Small intestine (tissue), 7 donors: Measurements from ENCODE around the gene GPR18. TPM values are rescaled to one million over a fixed set of nuclear protein-coding genes. Genes with fewer than 3 reads are reported as not detected.
A peak's percentile ranks its signal among the peaks of the same experiment; 100 is the strongest.

ENCODE experiments used
- DNase-seq, 2 donors: peaks; one replicate each; pipeline versions ENCODE4 v3.0.0 to v3.0.0-alpha.2; 2013
- FAIRE-seq: peaks from 2 replicates; lab custom pipeline; 2012; peaks lifted over from hg19 to GRCh38; lab: Jason Lieb, UNC
- H3K27ac ChIP-seq, 3 donors: one replicate each; pipeline ENCODE4 v1.5.1; 2013; ENCODE audit warnings: low read length in 2 of 3, mild to moderate bottlenecking in 2 of 3, control low read depth in 1 of 3, inconsistent platforms in 1 of 3, low read depth in 1 of 3, moderate library complexity in 1 of 3
- H3K27me3 ChIP-seq, 3 donors: one replicate each; pipeline ENCODE4 v1.6.1; 2013; ENCODE audit warnings: low read length in 3 of 3, inconsistent platforms in 1 of 3; ENCODE audit not compliant: control insufficient read depth in 3 of 3, insufficient read depth in 3 of 3
- H3K36me3 ChIP-seq, 3 donors: one replicate each; pipeline ENCODE4 v1.6.1; 2013; ENCODE audit warnings: low read length in 3 of 3, inconsistent platforms in 1 of 3, low read depth in 1 of 3, mild to moderate bottlenecking in 1 of 3, moderate library complexity in 1 of 3; ENCODE audit not compliant: control insufficient read depth in 3 of 3, insufficient read depth in 2 of 3
- H3K4me1 ChIP-seq, 3 donors: one replicate each; pipeline ENCODE4 v1.6.1; 2013; ENCODE audit warnings: low read length in 2 of 3, inconsistent platforms in 1 of 3, low read depth in 1 of 3, mild to moderate bottlenecking in 1 of 3, moderate library complexity in 1 of 3; ENCODE audit not compliant: control insufficient read depth in 3 of 3, insufficient read depth in 2 of 3
- H3K4me3 ChIP-seq, 3 donors: one replicate each; pipeline ENCODE4 v1.5.1; 2013; ENCODE audit warnings: low read length in 3 of 3, control low read depth in 1 of 3, inconsistent platforms in 1 of 3, low read depth in 1 of 3, mild to moderate bottlenecking in 1 of 3, moderate library complexity in 1 of 3
- H3K9me3 ChIP-seq, 2 donors: one replicate each; pipeline ENCODE4 v1.6.1; 2013; ENCODE audit warnings: low read depth in 1 of 2, low read length in 1 of 2; ENCODE audit not compliant: control insufficient read depth in 2 of 2, insufficient read depth in 1 of 2
- WGBS, 3 donors: extraction: QIAGEN DNeasy Blood & Tissue Kit; methylation state at CpG; one replicate each; pipeline ENCODE4 v1.1.7; 2013; 5-methylcytosine and 5-hydroxymethylcytosine counted together
- polyA plus RNA-seq, 4 donors: library from polyadenylated mRNA; stranded (reverse) in 3 of 4; unstranded in 1 of 4; fragments of 200-250 nt in 3 of 4; fragments of 120-200 nt in 1 of 4; gene quantifications; one replicate each; pipeline versions ENCODE4 v1.2.1 to v1.2.3, GENCODE V29; 2013
- donor health status: healthy with polysubstance abuse.
- donor health status: control.
- donor health status: control.
- donor health status: Bipolar disorder and iron deficiency.
- donor health status: healthy.

GPR18 gene
- polyA plus RNA-seq, 4 donors = 0.54 to 1.1 (median 0.66) TPM; not detected in 1

GRCh38 chr13:99221567-99222239, 36.5 kb downstream of the GPR18 start:
- peak overlapping the region in 1 of 3 donors; percentile 44 for H3K27ac ChIP-seq
- FAIRE-seq = no peak
- peaks cover 0 to 9% (median 0%) of the 10 kb centered on the region in 3 donors for H3K36me3 ChIP-seq
- H3K4me1 ChIP-seq = peaks cover 0 to 6% (median 5%) of the 10 kb centered on the region in 3 donors
- WGBS, 3 donors = 79 to 94% (median 93%) methylated on average over 8 of the region's 8 CpGs
- no peaks in the 10 kb centered on the region for H3K9me3 ChIP-seq
- DNase-seq = no peak
- no peaks in the 10 kb centered on the region for H3K27me3 ChIP-seq
- no peak overlapping the region for H3K4me3 ChIP-seq

GRCh38 chr13:99220199-99220935, 37.8 kb downstream of the GPR18 start:
- no peaks in the 10 kb centered on the region for H3K27me3 ChIP-seq
- H3K36me3 ChIP-seq = peaks cover 0 to 12% (median 0%) of the 10 kb centered on the region in 3 donors
- no peak overlapping the region for H3K4me3 ChIP-seq
- no peak for FAIRE-seq
- 47 to 57% (median 55%) methylated on average over 6 of the region's 6 CpGs for WGBS, 3 donors
- no peaks in the 10 kb centered on the region for H3K9me3 ChIP-seq
- peak in 1 of 2 donors; percentile 37 for DNase-seq
- H3K4me1 ChIP-seq = peaks cover 0 to 5% (median 2%) of the 10 kb centered on the region in 3 donors
- no peak overlapping the region for H3K27ac ChIP-seq

GRCh38 chr13:99218969-99219368, 39.2 kb downstream of the GPR18 start:
- WGBS, 3 donors = 72 to 94% (median 75%) methylated on average over 2 of the region's 2 CpGs
- no peaks in the 10 kb centered on the region for H3K9me3 ChIP-seq
- H3K27ac ChIP-seq = peak overlapping the region in 1 of 3 donors; percentile 41
- peaks cover 0 to 13% (median 3%) of the 10 kb centered on the region in 3 donors for H3K36me3 ChIP-seq
- H3K4me1 ChIP-seq = peaks cover 0 to 5% (median 1%) of the 10 kb centered on the region in 3 donors
- DNase-seq = peak in 1 of 2 donors; percentile 60
- no peak overlapping the region for H3K4me3 ChIP-seq
- FAIRE-seq = no peak
- no peaks in the 10 kb centered on the region for H3K27me3 ChIP-seq

GRCh38 chr13:99218545-99218944, 39.6 kb downstream of the GPR18 start:
- WGBS, 3 donors = 31 to 42% (median 38%) methylated on average over 6 of the region's 6 CpGs
- no peak for FAIRE-seq
- Histone ChIP-seq H3K4me3 (no peak overlapping the region), H3K27ac (peak overlapping the region in 1 of 3 donors; percentile 41), H3K9me3 (no peaks in the 10 kb centered on the region), H3K36me3 (peaks cover 0 to 15% (median 3%) of the 10 kb centered on the region in 3 donors), H3K4me1 (peaks cover 0 to 5% (median 0%) of the 10 kb centered on the region in 3 donors), H3K27me3 (no peaks in the 10 kb centered on the region)
- DNase-seq = no peak

DNA sequence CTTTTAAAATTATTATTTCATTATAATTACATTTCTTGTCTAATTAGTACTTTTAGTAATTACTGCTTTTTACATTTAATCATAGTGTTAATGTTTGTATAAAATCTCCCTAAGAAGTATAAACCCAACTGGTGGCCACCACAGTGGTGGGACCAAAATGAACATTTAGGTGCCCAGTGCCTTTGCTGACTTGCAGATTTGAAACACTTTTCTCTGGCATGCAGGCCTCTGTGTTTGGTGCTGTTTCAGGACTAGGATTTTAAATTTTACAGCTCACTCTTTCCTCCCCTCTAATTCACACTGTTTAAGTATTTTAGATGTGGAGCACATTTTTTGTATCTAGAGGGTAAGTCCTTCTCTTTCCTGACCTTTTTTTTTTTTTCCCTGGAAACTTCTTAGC, 40.1 kb downstream of the GPR18 start:
- FAIRE-seq (no peak), DNase-seq (no peak)
- Histone ChIP-seq H3K27ac (no peak overlapping the region), H3K9me3 (no peaks in the 10 kb centered on the region), H3K36me3 (peaks cover 0 to 19% (median 3%) of the 10 kb centered on the region in 3 donors), H3K4me3 (no peak overlapping the region), H3K4me1 (peaks cover 0 to 5% (median 0%) of the 10 kb centered on the region in 3 donors), H3K27me3 (no peaks in the 10 kb centered on the region)

GRCh38 chr13:99217461-99218110, 40.6 kb downstream of the GPR18 start:
- DNase-seq (no peak), FAIRE-seq (no peak)
- WGBS, 3 donors = 70 to 77% (median 77%) methylated on average over 20 of the region's 20 CpGs
- Histone ChIP-seq H3K9me3 (no peaks in the 10 kb centered on the region), H3K27me3 (no peaks in the 10 kb centered on the region), H3K27ac (peak overlapping the region in 2 of 3 donors; percentile 54 to 57), H3K4me1 (peaks cover 0 to 5% (median 0%) of the 10 kb centered on the region in 3 donors), H3K36me3 (peaks cover 0 to 20% (median 3%) of the 10 kb centered on the region in 3 donors), H3K4me3 (peak overlapping the region in 1 of 3 donors; percentile 1)

- no peaks in the 10 kb centered on the region for H3K9me3 ChIP-seq
- peaks cover 0 to 5% (median 0%) of the 10 kb centered on the region in 3 donors for H3K4me1 ChIP-seq
- WGBS, 3 donors = 70 to 91% (median 71%) methylated on average over 15 of the region's 15 CpGs
- FAIRE-seq (no peak), DNase-seq (peak in 1 of 2 donors; percentile 37)
- H3K36me3 ChIP-seq = peaks cover 0 to 24% (median 3%) of the 10 kb centered on the region in 3 donors
- H3K4me3 ChIP-seq = peak overlapping the region in 1 of 3 donors; percentile 24
- no peaks in the 10 kb centered on the region for H3K27me3 ChIP-seq
- H3K27ac ChIP-seq = peak overlapping the region in 1 of 3 donors; percentile 22
Measured at GRCh38 chr13:99215184-99215830, 42.9 kb downstream of the GPR18 start.

GRCh38 chr13:99214731-99215130, 43.4 kb downstream of the GPR18 start:
- no peak for DNase-seq
- FAIRE-seq = no peak
- Histone ChIP-seq H3K9me3 (no peaks in the 10 kb centered on the region), H3K36me3 (peaks cover 0 to 25% (median 3%) of the 10 kb centered on the region in 3 donors), H3K27ac (peak overlapping the region in 2 of 3 donors; percentile 9 to 70), H3K4me1 (peaks cover 0 to 5% (median 0%) of the 10 kb centered on the region in 3 donors), H3K4me3 (no peak overlapping the region), H3K27me3 (no peaks in the 10 kb centered on the region)
- 41 to 95% (median 68%) methylated on average over 1 of the region's 1 CpG for WGBS, 3 donors
